ENCODE measurements around the gene MYOCD. TPM values are rescaled to one million over a fixed set of nuclear protein-coding genes. Genes with fewer than 3 reads are reported as not detected.
A peak's percentile ranks its signal among the peaks of the same experiment; 100 is the strongest.

Gene MYOCD
- total and polyA plus RNA-seq, 2 donors from 2014 or later, result 0.58 to 4.0 TPM

DNA sequence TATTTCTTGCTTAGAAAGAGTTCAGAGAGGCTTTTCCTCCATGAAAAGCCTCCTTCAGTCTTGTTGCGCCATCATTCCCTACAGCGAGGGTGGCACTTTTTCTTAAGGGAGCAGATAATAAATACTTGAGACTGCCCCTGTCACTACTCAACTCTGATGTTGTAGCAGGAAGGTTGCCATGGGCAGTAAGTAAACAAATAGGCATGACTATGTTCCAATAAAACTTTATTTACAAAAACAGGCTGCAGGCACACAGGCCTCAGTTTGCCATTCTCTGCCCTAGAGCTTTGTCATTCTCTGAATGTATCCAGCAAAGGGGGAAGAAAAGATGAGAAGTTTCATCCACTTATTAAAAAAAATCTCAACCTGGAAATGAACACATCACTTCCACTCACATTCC is 60.4 kb downstream of the MYOCD start:
- intact Hi-C loops (cut with DNase I), result no loop called here
- no peaks in the 10 kb centered on the region for H3K36me3 ChIP-seq (ENCODE audit: control insufficient read depth in 2 of 3, insufficient read depth in 3 of 3, low read length in 3 of 3)
- H3K4me1 ChIP-seq (ENCODE audit: control insufficient read depth in 2 of 3, insufficient read depth in 2 of 3, low read depth in 1 of 3, low read length in 3 of 3), result peaks cover 0 to 5% (median 3%) of the 10 kb centered on the region in 3 donors
- no peak overlapping the region for H3K4me3 ChIP-seq (ENCODE audit: low read length in 3 of 3)
- no peak overlapping the region for H3K27ac ChIP-seq (ENCODE audit: low read depth in 2 of 2, low read length in 2 of 2)
- no peaks in the 10 kb centered on the region for H3K27me3 ChIP-seq (ENCODE audit: control insufficient read depth, insufficient read depth, low read length)
- no peaks in the 10 kb centered on the region for H3K9me3 ChIP-seq (ENCODE audit: control insufficient read depth in 2 of 3, insufficient read depth in 1 of 3, low read length in 3 of 3)
- no peak for DNase-seq
- H3K9ac ChIP-seq (ENCODE audit: low read length in 3 of 3), result no peak overlapping the region
- TF ChIP-seq CTCF (IDR thresholded peaks at IDR 0.05; ENCODE audit: borderline replicate concordance, extremely low read depth, insufficient read depth), result no peak
- no peak for FAIRE-seq

DNA sequence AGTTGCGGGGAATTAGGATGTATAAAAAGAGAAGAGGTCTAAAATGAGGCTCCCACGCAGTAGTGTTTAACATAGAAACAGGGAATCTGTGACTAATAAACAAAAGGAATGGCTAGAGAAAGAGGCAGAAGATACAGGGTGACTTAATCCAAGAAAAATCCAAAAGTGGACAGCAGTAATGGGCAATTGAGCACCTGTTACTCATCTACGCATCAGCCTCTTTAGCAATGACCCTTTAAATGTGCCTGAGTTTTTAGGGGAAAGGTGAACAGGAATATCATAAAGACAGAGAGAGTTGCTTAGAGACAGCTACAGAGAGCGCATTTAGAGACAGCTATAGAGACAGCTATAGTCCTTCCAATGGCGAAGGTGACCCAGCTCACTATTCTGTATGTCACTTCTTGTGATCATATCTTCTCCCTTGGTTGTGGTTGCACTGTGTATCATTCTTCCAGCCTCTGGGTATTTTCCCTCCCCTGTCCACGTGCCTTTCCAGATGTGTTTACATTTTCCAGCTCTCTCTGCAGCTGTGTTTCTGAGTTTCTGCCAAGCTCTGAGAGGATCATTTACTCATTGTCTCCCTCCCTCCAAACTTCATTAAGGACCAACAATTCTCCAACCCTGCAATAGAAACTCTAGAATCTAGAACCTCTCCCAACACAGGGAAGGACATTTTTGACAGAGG is 61.5 kb downstream of the MYOCD start:
- Histone ChIP-seq H3K27ac (ENCODE audit: low read depth in 2 of 2, low read length in 2 of 2) (no peak overlapping the region), H3K9ac (ENCODE audit: low read length in 3 of 3) (no peak overlapping the region), H3K9me3 (ENCODE audit: control insufficient read depth in 2 of 3, insufficient read depth in 1 of 3, low read length in 3 of 3) (no peaks in the 10 kb centered on the region), H3K27me3 (ENCODE audit: control insufficient read depth, insufficient read depth, low read length) (no peaks in the 10 kb centered on the region), H3K36me3 (ENCODE audit: control insufficient read depth in 2 of 3, insufficient read depth in 3 of 3, low read length in 3 of 3) (no peaks in the 10 kb centered on the region), H3K4me3 (ENCODE audit: low read length in 3 of 3) (no peak overlapping the region), H3K4me1 (ENCODE audit: control insufficient read depth in 2 of 3, insufficient read depth in 2 of 3, low read depth in 1 of 3, low read length in 3 of 3) (peaks cover 0 to 7% (median 5%) of the 10 kb centered on the region in 3 donors)
- FAIRE-seq, result no peak
- TF ChIP-seq CTCF (IDR thresholded peaks at IDR 0.05; ENCODE audit: borderline replicate concordance, extremely low read depth, insufficient read depth), result no peak
- intact Hi-C loops (cut with DNase I), result no loop called here
- DNase-seq, result peak in 1 of 5 donors; percentile 65

DNA sequence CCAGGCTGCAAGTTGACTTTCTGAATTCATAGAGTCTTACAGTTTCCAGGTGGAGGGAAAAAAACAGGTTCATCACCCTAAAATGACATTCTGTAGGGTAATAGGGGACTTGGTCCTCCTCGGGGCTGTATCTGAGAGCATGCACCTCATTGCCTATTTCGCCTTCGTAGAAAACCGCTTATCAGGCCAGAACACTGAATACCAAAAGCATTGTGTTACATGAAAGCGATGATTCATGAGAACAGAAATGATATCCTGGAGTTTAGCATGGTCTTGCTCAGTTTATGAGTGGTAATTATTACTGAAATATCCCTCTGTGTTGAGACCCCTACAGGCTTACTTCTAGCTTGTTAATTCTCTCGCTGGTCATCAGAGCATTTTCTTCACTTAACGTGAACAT is 62.2 kb downstream of the MYOCD start:
- Histone ChIP-seq H3K4me3 (ENCODE audit: low read length in 3 of 3) (no peak overlapping the region), H3K36me3 (ENCODE audit: control insufficient read depth in 2 of 3, insufficient read depth in 3 of 3, low read length in 3 of 3) (no peaks in the 10 kb centered on the region), H3K27ac (ENCODE audit: low read depth in 2 of 2, low read length in 2 of 2) (no peak overlapping the region), H3K27me3 (ENCODE audit: control insufficient read depth, insufficient read depth, low read length) (no peaks in the 10 kb centered on the region), H3K4me1 (ENCODE audit: control insufficient read depth in 2 of 3, insufficient read depth in 2 of 3, low read depth in 1 of 3, low read length in 3 of 3) (peaks cover 0 to 7% (median 5%) of the 10 kb centered on the region in 3 donors), H3K9me3 (ENCODE audit: control insufficient read depth in 2 of 3, insufficient read depth in 1 of 3, low read length in 3 of 3) (no peaks in the 10 kb centered on the region), H3K9ac (ENCODE audit: low read length in 3 of 3) (no peak overlapping the region)
- intact Hi-C loops (cut with DNase I), result no loop called here
- DNase-seq (no peak), FAIRE-seq (no peak)
- TF ChIP-seq CTCF (IDR thresholded peaks at IDR 0.05; ENCODE audit: borderline replicate concordance, extremely low read depth, insufficient read depth), result no peak

DNA sequence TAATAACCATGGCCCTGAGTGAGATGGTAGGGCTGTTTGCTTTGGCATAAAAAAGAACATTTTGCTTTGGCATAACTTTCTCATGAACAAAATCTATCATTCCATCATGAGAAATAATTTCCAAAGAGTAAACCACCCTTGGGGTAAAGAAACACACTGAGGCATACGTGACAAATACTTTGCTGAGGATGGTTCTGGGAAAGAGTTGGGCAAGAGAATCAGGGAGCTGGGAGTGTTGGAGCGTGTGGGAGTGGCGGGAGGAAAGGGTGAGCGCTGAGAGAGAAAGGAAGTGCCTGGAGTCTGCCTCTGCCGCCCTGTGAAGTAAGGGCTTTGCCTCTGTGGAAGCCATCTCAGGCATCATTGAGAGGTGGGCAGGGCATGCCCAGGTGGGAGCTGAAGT is 63.4 kb downstream of the MYOCD start:
- no peak for TF ChIP-seq CTCF (IDR thresholded peaks at IDR 0.05; ENCODE audit: borderline replicate concordance, extremely low read depth, insufficient read depth)

More for the DNA sequence above, 63.4 kb downstream of the MYOCD start:
- peaks cover 0 to 7% (median 5%) of the 10 kb centered on the region in 3 donors for H3K4me1 ChIP-seq (ENCODE audit: control insufficient read depth in 2 of 3, insufficient read depth in 2 of 3, low read depth in 1 of 3, low read length in 3 of 3)
- FAIRE-seq (no peak), DNase-seq (no peak)
- H3K9ac ChIP-seq (ENCODE audit: low read length in 3 of 3), result no peak overlapping the region
- no peak overlapping the region for H3K4me3 ChIP-seq (ENCODE audit: low read length in 3 of 3)
- no peaks in the 10 kb centered on the region for H3K36me3 ChIP-seq (ENCODE audit: control insufficient read depth in 2 of 3, insufficient read depth in 3 of 3, low read length in 3 of 3)
- no peaks in the 10 kb centered on the region for H3K27me3 ChIP-seq (ENCODE audit: control insufficient read depth, insufficient read depth, low read length)
- H3K27ac ChIP-seq (ENCODE audit: low read depth in 2 of 2, low read length in 2 of 2), result no peak overlapping the region
- intact Hi-C loops (cut with DNase I), result no loop called here
- no peaks in the 10 kb centered on the region for H3K9me3 ChIP-seq (ENCODE audit: control insufficient read depth in 2 of 3, insufficient read depth in 1 of 3, low read length in 3 of 3)

Data from kidney (tissue), 14 donors.